Measurements from ENCODE around the gene DVL1. TPM values are rescaled to one million over a fixed set of nuclear protein-coding genes. Genes with fewer than 3 reads are reported as not detected.
A peak's percentile ranks its signal among the peaks of the same experiment; 100 is the strongest.

Gene DVL1
- total RNA-seq, 8 experiments from 2014 or later: 47.8 to 81.4 (median 56.8) TPM

DNA sequence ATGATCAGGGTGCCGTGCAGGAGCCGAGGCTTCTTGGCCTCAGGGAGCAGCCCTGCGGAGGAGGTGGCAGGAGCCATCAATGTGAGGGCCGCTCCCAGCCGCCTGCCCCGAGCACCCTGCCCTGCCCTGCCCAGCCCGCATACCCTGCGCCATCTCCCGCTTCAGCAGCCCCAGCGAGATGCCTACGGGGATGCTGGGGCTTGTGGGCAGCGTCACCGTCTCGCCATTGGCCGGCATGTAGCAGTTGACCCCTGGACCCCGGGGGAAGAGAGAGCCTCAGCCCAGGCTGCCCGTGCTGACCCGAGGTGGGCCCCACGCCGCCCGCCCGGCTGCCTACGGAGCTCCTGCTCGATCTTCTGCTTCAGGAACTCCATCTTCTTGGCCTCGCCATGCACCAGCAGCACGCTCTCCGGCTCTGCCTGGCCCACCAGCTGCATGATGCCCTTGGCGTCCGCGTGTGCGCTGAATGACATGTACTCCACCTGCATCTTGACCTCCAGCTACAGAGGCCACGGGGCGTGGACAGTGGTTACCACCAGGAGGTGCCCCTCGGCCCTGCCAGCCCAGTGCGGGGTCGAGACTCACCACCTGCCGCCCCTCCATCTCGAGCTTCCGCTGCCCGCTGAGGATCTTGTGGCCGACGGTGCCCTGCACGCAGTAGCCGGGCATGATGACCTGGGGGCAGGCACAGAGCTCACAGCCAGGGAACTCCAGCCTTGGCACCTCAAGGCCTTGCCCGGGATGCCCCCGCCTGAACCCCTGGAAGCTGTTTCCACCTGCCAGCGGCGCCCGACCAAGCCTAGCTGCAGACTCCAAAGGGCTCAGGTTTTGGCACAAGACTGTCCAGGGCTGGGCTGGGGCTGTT, 36.5 kb downstream of the DVL1 start:
- ATAC-seq (replicated peaks in 6 of 8): no peak
- 93 to 100% (median 94%) methylated on average over 6 to 25 of the region's 49 CpGs; no CpG with 5 or more reads in 6 of the 10 experiments for WGBS, 10 experiments
- in situ Hi-C loops (cut with MboI; ENCODE audit: low pct_unique_long_range_greater_than_20kb in 2 of 9, low sequenced_read_pairs in 9 of 9, unreplicated experiment in 9 of 9): no loop called here
- Histone ChIP-seq H3K4me1 (replicated peaks in 1 of 2) (peaks cover 17 to 22% of the 10 kb centered on the region in 2 donors), H3K4me3 (no peak overlapping the region), H3K27ac (no peak overlapping the region)

DNA sequence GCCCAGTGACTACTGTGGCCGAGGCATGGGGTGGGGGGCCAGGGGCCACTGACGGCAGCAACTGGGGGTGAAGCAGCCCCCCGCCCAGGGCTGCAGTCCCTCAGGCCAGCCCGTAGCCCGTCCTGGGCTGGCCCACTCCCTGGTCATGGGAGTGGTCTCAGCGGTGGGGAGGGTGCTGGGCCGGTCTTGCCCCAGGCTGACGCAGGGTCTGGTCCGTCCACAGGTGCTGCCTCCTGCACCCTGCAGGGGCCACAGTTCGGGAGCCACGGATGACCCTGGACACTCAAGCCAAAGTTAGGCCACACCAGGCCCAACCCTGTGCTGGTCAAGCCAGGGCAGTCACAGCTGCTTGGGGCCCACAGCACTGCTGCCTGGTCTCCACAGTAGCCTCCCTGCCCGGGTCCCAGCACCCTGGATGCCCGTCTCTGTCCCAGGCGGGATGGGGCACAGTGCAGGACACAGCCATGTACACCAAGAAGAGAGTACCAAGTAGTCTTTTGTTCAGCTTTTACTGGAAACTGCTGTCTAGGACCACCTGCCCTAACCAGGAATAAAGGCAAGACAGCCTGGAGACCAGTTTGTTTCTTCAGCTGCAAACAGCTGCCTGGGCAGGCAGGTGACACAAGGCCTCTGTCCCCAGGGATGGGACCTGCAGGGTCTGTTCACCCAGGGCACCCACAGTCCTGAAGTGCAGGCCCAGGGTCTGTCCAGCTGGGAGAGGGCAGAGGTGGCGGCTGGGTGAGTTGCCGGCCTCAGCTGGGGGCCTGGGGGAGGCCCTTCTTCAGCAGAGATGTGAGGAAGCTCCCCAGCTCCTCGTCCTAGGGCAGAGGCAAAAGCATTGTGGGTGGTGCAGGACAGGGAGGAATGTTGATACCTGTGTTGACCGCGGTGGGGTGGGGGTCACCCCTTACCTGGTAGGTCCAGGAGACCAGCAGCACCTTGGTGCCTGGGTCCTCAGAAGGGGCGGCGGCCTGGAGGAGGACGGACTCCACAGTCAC, 37.8 kb downstream of the DVL1 start:
- WGBS, 10 experiments: 90 to 100% (median 91%) methylated on average over 2 to 7 of the region's 22 CpGs; no CpG with 5 or more reads in 7 of the 10 experiments
- Histone ChIP-seq H3K4me3 (no peak overlapping the region), H3K4me1 (replicated peaks in 1 of 2) (peaks cover 19 to 22% of the 10 kb centered on the region in 2 donors), H3K27ac (no peak overlapping the region)
- in situ Hi-C loops (cut with MboI; ENCODE audit: low pct_unique_long_range_greater_than_20kb in 2 of 9, low sequenced_read_pairs in 9 of 9, unreplicated experiment in 9 of 9): no loop called here
- ATAC-seq (replicated peaks in 6 of 8): no peak

GRCh38 chr1:1310476-1311053, 38.7 kb downstream of the DVL1 start:
- in situ Hi-C loops (cut with MboI; ENCODE audit: low pct_unique_long_range_greater_than_20kb in 2 of 9, low sequenced_read_pairs in 9 of 9, unreplicated experiment in 9 of 9): no loop called here
- 90 to 100% (median 94%) methylated on average over 1 to 11 of the region's 21 CpGs; no CpG with 5 or more reads in 4 of the 10 experiments for WGBS, 10 experiments
- Histone ChIP-seq H3K4me3 (no peak overlapping the region), H3K4me1 (replicated peaks in 1 of 2) (peaks cover 22 to 23% of the 10 kb centered on the region in 2 donors), H3K27ac (no peak overlapping the region)
- ATAC-seq (replicated peaks in 6 of 8): no peak

- in situ Hi-C loops (cut with MboI; ENCODE audit: low pct_unique_long_range_greater_than_20kb in 2 of 9, low sequenced_read_pairs in 9 of 9, unreplicated experiment in 9 of 9): no loop called here
- no peak overlapping the region for H3K27ac ChIP-seq
- 67 to 100% (median 97%) methylated on average over 1 to 2 of the region's 3 CpGs; no CpG with 5 or more reads in 6 of the 10 experiments for WGBS, 10 experiments
- H3K4me3 ChIP-seq: peak overlapping the region in 3 of 5 donors; percentile 73 to 95 (median 78)
- H3K4me1 ChIP-seq (replicated peaks in 1 of 2): peaks cover 23 to 24% of the 10 kb centered on the region in 2 donors
- no peak for ATAC-seq (replicated peaks in 6 of 8)
These were observed 39.2 kb downstream of the DVL1 start for GRCh38 chr1:1310109-1310385.

DNA sequence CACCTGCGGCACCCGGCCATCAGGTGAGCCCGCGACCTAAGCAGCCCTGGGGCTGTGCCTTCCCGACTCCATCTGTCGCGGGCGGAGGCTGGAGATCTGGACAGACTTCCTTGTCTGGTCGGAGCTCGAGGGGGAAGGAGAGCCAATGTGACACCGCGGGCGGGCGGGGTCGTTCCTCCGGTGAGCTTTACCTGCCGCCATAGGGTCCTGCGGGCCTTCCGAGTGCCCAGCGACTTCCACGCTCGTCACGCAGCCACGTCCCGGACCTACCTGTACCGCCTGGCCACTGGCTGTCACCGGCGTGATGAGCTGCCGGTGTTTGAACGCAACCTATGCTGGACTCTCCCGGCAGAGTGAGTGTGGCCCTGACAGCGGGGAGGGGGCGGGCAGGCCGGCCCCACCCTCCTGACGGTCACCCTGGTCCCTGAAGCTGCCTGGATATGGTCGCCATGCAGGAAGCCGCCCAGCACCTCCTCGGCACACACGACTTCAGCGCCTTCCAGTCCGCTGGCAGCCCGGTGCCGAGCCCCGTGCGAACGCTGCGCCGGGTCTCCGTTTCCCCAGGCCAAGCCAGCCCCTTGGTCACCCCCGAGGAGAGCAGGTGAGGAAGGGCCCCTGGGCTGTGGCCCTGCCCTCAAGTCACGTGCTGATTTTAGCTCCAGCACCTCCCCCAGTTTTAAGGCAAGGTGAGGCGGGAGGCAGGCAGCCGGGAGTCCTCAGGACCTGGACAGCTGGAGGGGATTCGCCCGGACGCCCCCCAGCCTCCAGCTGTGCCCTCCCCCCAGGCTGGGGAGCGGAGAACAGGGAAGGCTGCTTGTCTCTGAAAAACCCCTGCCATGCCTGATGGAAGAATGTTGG, 39.7 kb downstream of the DVL1 start:
- H3K27ac ChIP-seq: peak overlapping the region in 1 of 2 donors; percentile 97
- H3K4me1 ChIP-seq (replicated peaks in 1 of 2): peaks cover 23 to 25% of the 10 kb centered on the region in 2 donors
- in situ Hi-C loops (cut with MboI; ENCODE audit: low pct_unique_long_range_greater_than_20kb in 2 of 9, low sequenced_read_pairs in 9 of 9, unreplicated experiment in 9 of 9): no loop called here
- peak overlapping the region; percentile 69 to 95 (median 78) for H3K4me3 ChIP-seq
- WGBS, 10 experiments: 16 to 60% (median 38%) methylated on average over 4 to 22 of the region's 57 CpGs; no CpG with 5 or more reads in 4 of the 10 experiments
- ATAC-seq (replicated peaks in 6 of 8): no peak

DNA sequence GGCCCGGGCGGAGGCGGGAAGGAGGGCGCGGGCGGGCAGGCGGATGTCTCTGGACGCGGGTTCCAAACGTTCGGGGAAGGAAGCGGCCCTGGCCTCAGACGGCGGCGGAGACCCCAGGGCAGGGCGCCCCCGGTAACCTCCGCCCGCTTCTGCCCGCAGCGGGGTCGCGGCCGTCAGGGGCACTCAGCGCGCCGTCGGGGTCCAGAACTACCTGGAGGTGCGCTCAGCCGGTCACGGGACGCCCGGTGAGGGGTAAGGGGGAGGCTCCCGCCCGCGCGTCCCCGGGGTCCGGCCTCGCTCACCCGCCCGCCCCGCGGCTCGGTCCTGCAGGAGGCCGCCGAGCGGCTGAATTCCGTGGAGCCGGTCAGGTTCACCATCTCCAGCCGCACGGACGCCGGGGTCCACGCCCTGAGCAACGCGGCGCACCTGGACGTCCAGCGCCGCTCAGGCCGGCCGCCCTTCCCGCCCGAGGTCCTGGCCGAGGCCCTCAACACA, 40.4 kb downstream of the DVL1 start:
- in situ Hi-C loops (cut with MboI; ENCODE audit: low pct_unique_long_range_greater_than_20kb in 2 of 9, low sequenced_read_pairs in 9 of 9, unreplicated experiment in 9 of 9): no loop called here
- Histone ChIP-seq H3K4me1 (replicated peaks in 1 of 2) (peaks cover 26 to 32% of the 10 kb centered on the region in 2 donors), H3K27ac (peak overlapping the region; percentile 75 to 97), H3K4me3 (peak overlapping the region; percentile 69 to 95 (median 78))
- ATAC-seq (replicated peaks in 6 of 8): peak in 1 of 8 experiments; percentile 0
- WGBS, 10 experiments: 3 to 10% methylated on average over 4 to 13 of the region's 66 CpGs; no CpG with 5 or more reads in 8 of the 10 experiments

- in situ Hi-C loops (cut with MboI; ENCODE audit: low pct_unique_long_range_greater_than_20kb in 2 of 9, low sequenced_read_pairs in 9 of 9, unreplicated experiment in 9 of 9): no loop called here
- Histone ChIP-seq H3K4me1 (replicated peaks in 1 of 2) (peaks cover 28 to 34% of the 10 kb centered on the region in 2 donors), H3K27ac (peak within 1 kb of the TSS; percentile 97), H3K4me3 (peak within 1 kb of the TSS; percentile 69 to 95 (median 78))
- peak; percentile 52 to 71 (median 60) for ATAC-seq (replicated peaks in 6 of 8)
- 0% methylated on average over 16 of the region's 131 CpGs; no CpG with 5 or more reads in 9 of the 10 experiments for WGBS, 10 experiments
These were observed 41.1 kb downstream of the DVL1 start, which contains the start of the genes ACAP3 and PUSL1 for GRCh38 chr1:1307923-1308755. Gene ACAP3 (minus strand): TSS chr1:1307930. CDS start chr1:1307815, 115 bp downstream. Gene PUSL1 (plus strand): TSS chr1:1308597. CDS start chr1:1308644, 47 bp downstream.

- peaks cover 28 to 34% of the 10 kb centered on the region in 2 donors for H3K4me1 ChIP-seq (replicated peaks in 1 of 2)
These were observed 41.8 kb downstream of the DVL1 start for GRCh38 chr1:1307261-1307922.

DNA sequence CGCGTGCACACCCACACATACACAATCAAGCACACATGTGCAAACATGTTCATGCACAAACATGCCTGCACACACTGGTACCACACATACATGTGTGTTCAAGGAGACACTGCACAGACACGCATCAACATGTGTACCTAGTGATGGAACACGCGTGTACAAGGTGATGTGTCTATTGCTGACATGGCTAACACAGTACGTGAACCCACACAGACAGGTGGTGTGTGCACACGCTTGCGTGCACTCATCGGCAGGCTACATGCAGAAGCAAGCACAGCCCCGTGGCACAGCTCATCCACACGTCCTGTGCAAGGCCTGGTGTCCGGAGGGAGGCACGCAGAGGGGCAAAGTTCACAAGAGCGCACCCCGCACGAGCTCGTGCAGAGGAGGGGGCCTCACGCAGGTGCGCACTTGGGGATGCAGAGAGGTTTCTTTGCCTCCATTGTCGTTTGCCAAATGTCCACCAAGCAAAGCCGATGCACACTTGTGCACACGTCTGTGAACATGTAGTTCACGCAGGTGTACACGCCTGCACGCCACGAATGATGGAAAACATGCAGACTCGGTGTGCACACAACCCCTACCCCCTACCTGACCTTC, 42.5 kb downstream of the DVL1 start:
- H3K4me3 ChIP-seq: peak overlapping the region; percentile 69 to 95 (median 78)
- peak overlapping the region; percentile 97 for H3K27ac ChIP-seq
- no peak for ATAC-seq (replicated peaks in 6 of 8)
- H3K4me1 ChIP-seq (replicated peaks in 1 of 2): peaks cover 28 to 34% of the 10 kb centered on the region in 2 donors
- in situ Hi-C loops (cut with MboI; ENCODE audit: low pct_unique_long_range_greater_than_20kb in 2 of 9, low sequenced_read_pairs in 9 of 9, unreplicated experiment in 9 of 9): no loop called here
- WGBS, 10 experiments: 0 to 35% (median 26%) methylated on average over 1 to 21 of the region's 27 CpGs; no CpG with 5 or more reads in 5 of the 10 experiments

More at GRCh38 chr1:1307261-1307922, 41.8 kb downstream of the DVL1 start:
- WGBS, 10 experiments: 0% methylated on average over 1 to 2 of the region's 83 CpGs; no CpG with 5 or more reads in 8 of the 10 experiments
- peak; percentile 1 to 7 (median 2) for ATAC-seq (replicated peaks in 6 of 8)
- Histone ChIP-seq H3K27ac (peak overlapping the region; percentile 97), H3K4me3 (peak overlapping the region; percentile 69 to 95 (median 78))
- in situ Hi-C loops (cut with MboI; ENCODE audit: low pct_unique_long_range_greater_than_20kb in 2 of 9, low sequenced_read_pairs in 9 of 9, unreplicated experiment in 9 of 9): no loop called here

DNA sequence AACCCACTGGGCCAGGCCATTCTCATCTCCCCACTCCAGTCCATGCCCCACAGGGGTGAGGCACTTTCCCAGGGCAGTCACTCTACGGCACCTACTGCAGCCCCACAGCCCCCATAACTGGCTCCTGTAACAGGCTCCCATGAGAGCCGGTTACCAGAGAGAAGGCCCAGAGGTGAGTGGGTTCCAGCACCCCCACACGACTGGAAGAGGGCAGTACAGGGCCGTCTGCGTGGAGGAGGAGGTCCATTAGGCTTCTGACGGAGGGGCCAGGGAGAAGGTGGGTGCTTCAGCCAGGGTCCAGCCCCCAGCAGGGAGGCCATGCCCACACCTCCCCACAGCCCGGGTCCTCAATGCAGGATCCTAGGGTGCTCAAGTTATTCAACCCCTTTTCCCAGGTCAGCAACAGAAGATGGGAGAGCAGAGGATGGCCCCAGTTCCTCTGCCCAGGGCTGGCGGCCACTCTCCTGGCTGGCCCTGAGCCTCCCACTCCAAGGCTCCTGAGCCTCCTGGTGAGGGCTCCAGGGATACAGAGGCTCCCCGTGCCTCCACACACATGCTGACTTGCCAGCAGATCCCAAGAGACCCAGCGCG, 43.1 kb downstream of the DVL1 start:
- 18 to 43% (median 23%) methylated on average over 2 to 7 of the region's 11 CpGs; no CpG with 5 or more reads in 5 of the 10 experiments for WGBS, 10 experiments
- Histone ChIP-seq H3K4me3 (peak overlapping the region; percentile 69 to 95 (median 78)), H3K27ac (peak overlapping the region; percentile 97), H3K4me1 (replicated peaks in 1 of 2) (peaks cover 28 to 34% of the 10 kb centered on the region in 2 donors)
- ATAC-seq (replicated peaks in 6 of 8): no peak
- in situ Hi-C loops (cut with MboI; ENCODE audit: low pct_unique_long_range_greater_than_20kb in 2 of 9, low sequenced_read_pairs in 9 of 9, unreplicated experiment in 9 of 9): no loop called here
